Measurements from ENCODE around the gene CAPN2.

GRCh38 chr1:223775054-223775453 lies 62.7 kb downstream of the CAPN2 start:
- TF ChIP-seq MYC (IDR thresholded peaks at IDR 0.05; ENCODE audit: low read depth, low read length) (no peak), CTCF (IDR thresholded peaks at IDR 0.05; ENCODE audit: low read depth, low read length) (no peak)
